Measurements from ENCODE around the gene DSC1. TPM values are rescaled to one million over a fixed set of nuclear protein-coding genes. Genes with fewer than 3 reads are reported as not detected.

DSC1 gene
- total RNA-seq, 1 experiment from 2014 or later, result not detected

DNA sequence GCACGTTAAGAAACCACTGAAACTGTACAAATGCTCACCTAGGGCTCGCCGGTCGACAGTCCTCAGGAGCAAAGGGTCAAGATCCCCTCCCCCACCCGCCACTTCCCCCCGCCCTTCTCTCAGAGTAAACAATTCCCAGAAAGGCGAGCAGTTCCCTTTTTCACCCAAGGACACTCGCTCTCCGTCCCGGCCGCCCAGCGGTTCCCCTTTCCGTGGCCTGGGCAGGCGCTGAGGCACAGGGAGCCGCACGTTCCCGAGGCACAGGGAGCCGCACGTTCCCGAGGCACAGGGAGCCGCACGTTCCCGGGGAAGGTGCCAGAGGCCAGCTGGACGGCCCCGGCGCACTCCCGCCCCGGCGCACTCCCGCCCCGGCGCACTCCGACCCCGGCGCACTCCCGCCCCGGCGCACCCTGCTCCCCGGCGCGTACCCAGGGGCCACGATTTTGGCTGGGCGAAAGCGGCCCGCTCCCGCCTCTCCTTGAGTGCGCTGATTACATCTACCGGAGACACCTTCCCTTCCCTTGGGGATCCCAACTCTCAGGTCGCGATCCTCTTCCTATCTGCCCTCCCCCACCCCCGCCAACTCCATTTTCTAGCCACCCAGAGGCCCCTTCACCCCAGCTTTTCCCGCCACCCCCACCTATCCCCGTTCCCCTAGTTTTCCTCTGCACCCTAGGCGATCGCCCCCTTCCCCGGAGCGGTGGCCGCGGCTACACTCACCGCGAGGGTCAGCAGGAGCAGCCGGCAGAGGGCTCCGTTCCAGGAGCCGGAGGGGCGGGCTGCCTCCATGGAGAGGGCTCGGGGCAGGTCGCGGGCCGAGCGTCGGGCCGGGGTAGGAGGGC, 61.3 kb downstream of the DSC1 start:
- peak; percentile 60 for ATAC-seq
- H3K9ac ChIP-seq (ENCODE audit: low read length), result peak overlapping the region; percentile 91
- intact Hi-C loops (cut with micrococcal nuclease), result loop anchor here (5.0 to 10.0 kb wide), 4 partner anchors 106 to 411 kb away; no protein-coding TSS in a partner anchor
- no peak for TF ChIP-seq FOSL1 (IDR thresholded peaks at IDR 0.05; ENCODE audit: low read depth)
- no peak for TF ChIP-seq RAD21 (IDR thresholded peaks at IDR 0.05; ENCODE audit: low read depth)
- TF ChIP-seq, protein P1, sequence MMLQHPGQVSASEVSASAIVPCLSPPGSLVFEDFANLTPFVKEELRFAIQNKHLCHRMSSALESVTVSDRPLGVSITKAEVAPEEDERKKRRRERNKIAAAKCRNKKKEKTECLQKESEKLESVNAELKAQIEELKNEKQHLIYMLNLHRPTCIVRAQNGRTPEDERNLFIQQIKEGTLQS (IDR thresholded peaks at IDR 0.05), result no peak
- no peak for TF ChIP-seq ZNF274 (IDR thresholded peaks at IDR 0.05; ENCODE audit: low read depth, low read length)
- TF ChIP-seq, protein P2, sequence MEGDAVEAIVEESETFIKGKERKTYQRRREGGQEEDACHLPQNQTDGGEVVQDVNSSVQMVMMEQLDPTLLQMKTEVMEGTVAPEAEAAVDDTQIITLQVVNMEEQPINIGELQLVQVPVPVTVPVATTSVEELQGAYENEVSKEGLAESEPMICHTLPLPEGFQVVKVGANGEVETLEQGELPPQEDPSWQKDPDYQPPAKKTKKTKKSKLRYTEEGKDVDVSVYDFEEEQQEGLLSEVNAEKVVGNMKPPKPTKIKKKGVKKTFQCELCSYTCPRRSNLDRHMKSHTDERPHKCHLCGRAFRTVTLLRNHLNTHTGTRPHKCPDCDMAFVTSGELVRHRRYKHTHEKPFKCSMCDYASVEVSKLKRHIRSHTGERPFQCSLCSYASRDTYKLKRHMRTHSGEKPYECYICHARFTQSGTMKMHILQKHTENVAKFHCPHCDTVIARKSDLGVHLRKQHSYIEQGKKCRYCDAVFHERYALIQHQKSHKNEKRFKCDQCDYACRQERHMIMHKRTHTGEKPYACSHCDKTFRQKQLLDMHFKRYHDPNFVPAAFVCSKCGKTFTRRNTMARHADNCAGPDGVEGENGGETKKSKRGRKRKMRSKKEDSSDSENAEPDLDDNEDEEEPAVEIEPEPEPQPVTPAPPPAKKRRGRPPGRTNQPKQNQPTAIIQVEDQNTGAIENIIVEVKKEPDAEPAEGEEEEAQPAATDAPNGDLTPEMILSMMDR (IDR thresholded peaks at IDR 0.05 in 2 of 3, conservative IDR thresholded peaks at IDR 0.05 in 1 of 3; ENCODE audit: borderline replicate concordance in 1 of 3, insufficient read depth in 1 of 3, low read depth in 2 of 3, low read length in 2 of 3), result peak in 2 of 3 experiments; percentile 23 to 24; a peak in 2 of 6 replicates
- no peak for TF ChIP-seq TCF7L2 (IDR thresholded peaks at IDR 0.05; ENCODE audit: borderline replicate concordance, extremely low read depth, insufficient read depth, insufficient read length)
- no peak for TF ChIP-seq CBX3 (IDR thresholded peaks at IDR 0.05; ENCODE audit: low read depth)
- no peak for TF ChIP-seq CEBPB (IDR thresholded peaks at IDR 0.05; ENCODE audit: low read depth)
- TF ChIP-seq ELF1 (IDR thresholded peaks at IDR 0.05; ENCODE audit: borderline replicate concordance, low read depth), result no peak
- no peak for TF ChIP-seq SP1 (IDR thresholded peaks at IDR 0.05; ENCODE audit: low read depth)
- peak; percentile 53; the same call in 1 of the 2 replicates for TF ChIP-seq POLR2AphosphoS5 (IDR thresholded peaks at IDR 0.05; ENCODE audit: low read depth, low read length)
- no peak for TF ChIP-seq EZH2 (IDR thresholded peaks at IDR 0.05)
- TF ChIP-seq YY1 (IDR thresholded peaks at IDR 0.05; ENCODE audit: extremely low read depth, insufficient replicate concordance, low read depth, low read length), result no peak
- TF ChIP-seq SIN3A (IDR thresholded peaks at IDR 0.05; ENCODE audit: low read depth), result peak; percentile 30; the same call in 1 of the 2 replicates
- no peak for TF ChIP-seq JUND (IDR thresholded peaks at IDR 0.05)
- TF ChIP-seq, protein P3, sequence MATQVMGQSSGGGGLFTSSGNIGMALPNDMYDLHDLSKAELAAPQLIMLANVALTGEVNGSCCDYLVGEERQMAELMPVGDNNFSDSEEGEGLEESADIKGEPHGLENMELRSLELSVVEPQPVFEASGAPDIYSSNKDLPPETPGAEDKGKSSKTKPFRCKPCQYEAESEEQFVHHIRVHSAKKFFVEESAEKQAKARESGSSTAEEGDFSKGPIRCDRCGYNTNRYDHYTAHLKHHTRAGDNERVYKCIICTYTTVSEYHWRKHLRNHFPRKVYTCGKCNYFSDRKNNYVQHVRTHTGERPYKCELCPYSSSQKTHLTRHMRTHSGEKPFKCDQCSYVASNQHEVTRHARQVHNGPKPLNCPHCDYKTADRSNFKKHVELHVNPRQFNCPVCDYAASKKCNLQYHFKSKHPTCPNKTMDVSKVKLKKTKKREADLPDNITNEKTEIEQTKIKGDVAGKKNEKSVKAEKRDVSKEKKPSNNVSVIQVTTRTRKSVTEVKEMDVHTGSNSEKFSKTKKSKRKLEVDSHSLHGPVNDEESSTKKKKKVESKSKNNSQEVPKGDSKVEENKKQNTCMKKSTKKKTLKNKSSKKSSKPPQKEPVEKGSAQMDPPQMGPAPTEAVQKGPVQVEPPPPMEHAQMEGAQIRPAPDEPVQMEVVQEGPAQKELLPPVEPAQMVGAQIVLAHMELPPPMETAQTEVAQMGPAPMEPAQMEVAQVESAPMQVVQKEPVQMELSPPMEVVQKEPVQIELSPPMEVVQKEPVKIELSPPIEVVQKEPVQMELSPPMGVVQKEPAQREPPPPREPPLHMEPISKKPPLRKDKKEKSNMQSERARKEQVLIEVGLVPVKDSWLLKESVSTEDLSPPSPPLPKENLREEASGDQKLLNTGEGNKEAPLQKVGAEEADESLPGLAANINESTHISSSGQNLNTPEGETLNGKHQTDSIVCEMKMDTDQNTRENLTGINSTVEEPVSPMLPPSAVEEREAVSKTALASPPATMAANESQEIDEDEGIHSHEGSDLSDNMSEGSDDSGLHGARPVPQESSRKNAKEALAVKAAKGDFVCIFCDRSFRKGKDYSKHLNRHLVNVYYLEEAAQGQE (IDR thresholded peaks at IDR 0.05; ENCODE audit: low read depth), result no peak
- TF ChIP-seq EZH2phosphoT487 (IDR thresholded peaks at IDR 0.05; ENCODE audit: borderline replicate concordance), result no peak
- TF ChIP-seq ZFX (IDR thresholded peaks at IDR 0.05), result no peak
- no peak for TF ChIP-seq SRF (IDR thresholded peaks at IDR 0.05; ENCODE audit: low read depth)
- no peak for TF ChIP-seq POLR2A (IDR thresholded peaks at IDR 0.05; ENCODE audit: borderline replicate concordance, extremely low read depth, insufficient read depth, insufficient read length)
- TF ChIP-seq EGR1 (IDR thresholded peaks at IDR 0.05; ENCODE audit: low read depth), result no peak
- TF ChIP-seq, protein P4, sequence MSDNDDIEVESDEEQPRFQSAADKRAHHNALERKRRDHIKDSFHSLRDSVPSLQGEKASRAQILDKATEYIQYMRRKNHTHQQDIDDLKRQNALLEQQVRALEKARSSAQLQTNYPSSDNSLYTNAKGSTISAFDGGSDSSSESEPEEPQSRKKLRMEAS (IDR thresholded peaks at IDR 0.05), result peak; percentile 41

More for the DNA sequence above, 61.3 kb downstream of the DSC1 start:
- H3K27me3 ChIP-seq (ENCODE audit: insufficient read depth, low read length), result no peaks in the 10 kb centered on the region
- peaks cover 31% of the 10 kb centered on the region for H3K79me2 ChIP-seq (ENCODE audit: insufficient read depth, low read length)
- CTCF ChIA-PET, result interaction anchor here (1.3 kb wide), 1 partner anchor 141 kb away, joined by 3 read pairs; no protein-coding TSS in a partner anchor
- peaks cover 31 to 67% of the 10 kb centered on the region in 2 experiments for H3K4me1 ChIP-seq (ENCODE audit: control insufficient read depth in 1 of 2, insufficient read depth in 2 of 2, low read length in 2 of 2)
- H3K9me2 ChIP-seq (ENCODE audit: insufficient read depth), result no peaks in the 10 kb centered on the region
- RAD21 ChIA-PET (ENCODE audit: low non-redundant PET in 1 of 2, low total read pairs in 2 of 2, uncharacterized antibody in 2 of 2, unreplicated experiment in 2 of 2), result no interaction called here
- no peaks in the 10 kb centered on the region for H3K9me3 ChIP-seq (ENCODE audit: control insufficient read depth in 1 of 2, insufficient read depth in 1 of 2, low read depth in 1 of 2, low read length in 2 of 2)
- no peaks in the 10 kb centered on the region for H4K20me1 ChIP-seq (ENCODE audit: insufficient read depth)
- H3K27ac ChIP-seq (ENCODE audit: low read depth, low read length), result peak overlapping the region; percentile 83
- peak overlapping the region; percentile 64 to 82 for H3K4me3 ChIP-seq (replicated peaks in 1 of 2; ENCODE audit: low read depth in 1 of 2, low read length in 2 of 2)
- no TSS peak for BruUV-seq (replicated peaks)
- POLR2A ChIA-PET, result interaction anchor here (1.2 kb wide), 1 partner anchor 106 kb away, joined by 3 read pairs; no protein-coding TSS in a partner anchor
- H2AFZ ChIP-seq (ENCODE audit: low read depth, low read length, poor library complexity, severe bottlenecking), result no peak overlapping the region
- H3K36me3 ChIP-seq (ENCODE audit: control insufficient read depth in 1 of 2, insufficient read depth in 2 of 2, low read length in 2 of 2), result no peaks in the 10 kb centered on the region
- DNase-seq (ENCODE audit: low read depth, low spot score), result no peak
- H3K4me2 ChIP-seq (ENCODE audit: low read length), result peak overlapping the region; percentile 98

All from HCT116 (cell line).